Activated naive CD4-positive, alpha-beta T cell treated with anti-CD3 and anti-CD28 coated beads for 36 hours (primary cell): ENCODE measurements around the gene GNG3. TPM values are rescaled to one million over a fixed set of nuclear protein-coding genes. Genes with fewer than 3 reads are reported as not detected.
"Not testable (repeated sequence)": the region's sequence is repeated elsewhere in the genome, so short reads cannot be mapped to it uniquely, and the experiment has no call there.

Experiments used
- CTCF ChIA-PET: fragments of 350-600 bp; sonication (Branson Sonifier 250); formaldehyde crosslinking; loops from one replicate; lab custom pipeline; 2021; ENCODE audit warnings: antibody characterized with exemption; lab: Charles Lee
- DNase-seq: peaks from one replicate; pipeline ENCODE4 v3.0.0-alpha.2; 2020
- H3K27ac Mint-ChIP-seq: one replicate; pipeline ENCODE4 v1.8.0; 2021; ENCODE audit warnings: mild to moderate bottlenecking, mixed read lengths
- H3K27me3 Mint-ChIP-seq: one replicate; pipeline ENCODE4 v1.8.0; 2021; ENCODE audit warnings: low read depth, mixed read lengths
- H3K36me3 Mint-ChIP-seq: one replicate; pipeline ENCODE4 v1.8.0; 2021; ENCODE audit warnings: low read depth, mixed read lengths
- H3K4me1 Mint-ChIP-seq: one replicate; pipeline ENCODE4 v1.8.0; 2021; ENCODE audit warnings: low read depth, mixed read lengths
- H3K4me3 Mint-ChIP-seq: one replicate; pipeline ENCODE4 v1.8.0; 2021; ENCODE audit warnings: mild to moderate bottlenecking, moderate library complexity, mixed read lengths
- H3K9me3 Mint-ChIP-seq: one replicate; pipeline ENCODE4 v1.8.0; 2021; ENCODE audit warnings: mixed read lengths
- intact Hi-C: fragments of 100-400 bp; cut with micrococcal nuclease; formaldehyde crosslinking; loops from one replicate; pipeline ENCODE4 v1.15.1; 2023
- total RNA-seq, 2 experiments: library from RNA; stranded (reverse); gene quantifications; one replicate each; pipeline ENCODE4 v1.2.3, GENCODE V29; 2021

The GNG3 gene
- total RNA-seq, 2 experiments from 2014 or later = not detected

DNA sequence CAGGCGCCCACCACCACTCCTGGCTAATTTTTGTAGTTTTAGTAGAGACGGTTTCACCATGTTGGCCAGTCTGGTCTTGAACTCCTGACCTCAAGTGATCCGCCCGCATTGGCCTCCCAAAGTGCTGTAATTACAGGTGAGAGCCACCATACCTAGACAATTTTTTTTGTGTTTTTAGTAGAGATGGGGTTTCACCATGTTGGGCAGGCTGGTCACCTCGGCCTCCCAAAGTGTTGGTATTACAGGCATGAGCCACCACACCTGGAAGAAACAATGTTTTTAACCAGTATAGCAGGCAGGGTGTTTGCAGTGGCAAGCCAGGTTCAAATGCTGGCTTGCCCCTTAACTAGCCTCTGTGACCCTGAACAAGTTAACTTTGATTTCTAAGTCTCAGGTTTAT, 42.5 kb downstream of the GNG3 start:
- CTCF ChIA-PET, H3K36me3 Mint-ChIP-seq, H3K9me3 Mint-ChIP-seq, H3K27me3 Mint-ChIP-seq, DNase-seq, H3K4me3 Mint-ChIP-seq, intact Hi-C loops, H3K27ac Mint-ChIP-seq: not testable (repeated sequence)
- H3K4me1 Mint-ChIP-seq = peaks cover 40% of the 10 kb centered on the region

DNA sequence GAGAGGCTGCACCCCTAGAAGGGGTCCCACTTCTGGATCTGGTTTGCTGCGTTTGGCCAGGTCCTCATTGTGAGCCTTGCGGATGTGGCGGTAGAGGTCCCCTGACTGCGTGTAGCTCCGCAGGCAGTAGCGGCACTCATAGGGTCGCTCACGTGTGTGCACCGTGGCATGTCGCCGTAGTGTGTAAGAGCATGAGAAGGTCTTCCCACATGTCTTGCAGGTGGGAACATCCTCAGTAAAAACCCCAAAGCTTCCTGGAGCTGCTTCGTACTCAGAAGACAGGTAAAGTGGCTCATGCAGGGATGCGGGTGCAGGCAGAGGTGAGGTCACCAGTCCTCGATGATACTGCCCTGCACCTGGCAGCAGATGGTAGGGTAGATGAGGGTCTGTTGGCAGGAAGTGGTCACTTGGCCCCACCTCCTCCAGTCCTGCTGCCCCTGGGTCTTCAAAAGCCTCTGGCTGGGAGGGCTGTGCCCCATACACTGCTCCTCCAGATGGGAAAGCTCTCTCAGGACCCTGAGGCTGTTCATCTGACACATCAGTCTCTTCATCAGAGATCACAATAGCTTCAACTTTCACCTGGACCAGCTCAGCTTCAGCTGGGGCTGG, 44.8 kb downstream of the GNG3 start:
- Mint-ChIP-seq H3K9me3 (no peaks in the 10 kb centered on the region), H3K27ac (no peak overlapping the region), H3K27me3 (no peaks in the 10 kb centered on the region), H3K4me1 (peaks cover 40% of the 10 kb centered on the region), H3K36me3 (peaks cover 2% of the 10 kb centered on the region), H3K4me3 (peak overlapping the region; percentile 21)
- DNase-seq = no peak
- CTCF ChIA-PET = interaction anchor here (1.9 to 3.6 kb wide), 2 partner anchors 18 to 34 kb away, joined by 16 to 18 read pairs; partner anchors contain the start of genes TAF6L and TMEM179B
- intact Hi-C loops = no loop called here

GRCh38 chr11:62752994-62753735, 45.7 kb downstream of the GNG3 start:
- Mint-ChIP-seq H3K4me1 (peaks cover 38% of the 10 kb centered on the region), H3K27ac (peak overlapping the region; percentile 96), H3K36me3 (peaks cover 2% of the 10 kb centered on the region), H3K27me3 (no peaks in the 10 kb centered on the region), H3K4me3 (peak overlapping the region; percentile 98), H3K9me3 (no peaks in the 10 kb centered on the region)
- CTCF ChIA-PET = interaction anchor here (1.0 to 3.6 kb wide), 6 partner anchors 9 to 59 kb away, joined by 3 to 18 read pairs (median 6); partner anchors contain the start of genes HNRNPUL2, TAF6L and TMEM179B
- no peak for DNase-seq
- intact Hi-C loops = loop anchor here (1.0 kb wide), 1 partner anchor 8 kb away; the partner anchor contains the start of gene POLR2G

GRCh38 chr11:62753736-62754603, 46.5 kb downstream of the GNG3 start, which contains the start of gene ZBTB3:
Gene ZBTB3, minus strand, starts transcription at chr11:62754160. Its CDS starts 496 bp downstream, at chr11:62753664.
- H3K27me3 Mint-ChIP-seq = no peaks in the 10 kb centered on the region
- peak within 1 kb of the TSS; percentile 96 for H3K27ac Mint-ChIP-seq
- no peaks in the 10 kb centered on the region for H3K9me3 Mint-ChIP-seq
- DNase-seq = peak; percentile 99
- peaks cover 2% of the 10 kb centered on the region for H3K36me3 Mint-ChIP-seq
- H3K4me1 Mint-ChIP-seq = peaks cover 34% of the 10 kb centered on the region
- H3K4me3 Mint-ChIP-seq = peak within 1 kb of the TSS; percentile 98
- CTCF ChIA-PET = interaction anchor here (0.5 to 3.6 kb wide), 10 partner anchors 8 to 280 kb away, joined by 3 to 18 read pairs (median 4); partner anchors contain the start of genes HNRNPUL2, TAF6L, TMEM179B and TUT1
- intact Hi-C loops = loop anchor here (1.0 kb wide), 5 partner anchors 7 to 45 kb away; partner anchors contain the start of genes HNRNPUL2, POLR2G and TAF6L

DNA sequence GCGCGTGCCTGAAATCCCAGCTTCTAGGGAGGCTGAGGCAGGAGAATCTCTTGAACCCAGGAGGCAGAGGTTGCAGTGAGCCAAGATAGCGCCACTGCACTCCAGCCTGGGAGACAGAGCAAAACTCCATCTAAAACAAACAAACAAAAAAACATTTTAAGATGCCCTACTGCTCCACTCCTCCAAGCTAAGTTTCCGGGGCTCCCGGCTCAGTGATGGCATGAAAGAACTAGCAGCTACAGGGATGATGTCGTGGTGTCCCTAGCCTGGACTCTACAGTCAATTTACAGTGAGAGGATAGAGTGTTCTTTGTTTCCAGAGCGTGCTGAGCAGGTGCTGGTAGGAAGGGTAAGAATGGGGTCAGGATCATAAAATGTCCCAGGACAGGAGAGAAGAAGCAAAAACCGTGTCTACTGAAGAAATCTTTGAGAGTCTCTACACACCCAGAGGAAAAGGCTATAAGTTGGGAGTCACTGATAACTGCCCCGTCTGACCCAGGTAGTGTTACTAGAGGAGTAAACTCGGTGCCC, 47.7 kb downstream of the GNG3 start:
- H3K27me3 Mint-ChIP-seq = no peaks in the 10 kb centered on the region
- no peak for DNase-seq
- intact Hi-C loops = no loop called here
- H3K27ac Mint-ChIP-seq = no peak overlapping the region
- peaks cover 2% of the 10 kb centered on the region for H3K36me3 Mint-ChIP-seq
- H3K4me1 Mint-ChIP-seq = peaks cover 25% of the 10 kb centered on the region
- peak overlapping the region; percentile 98 for H3K4me3 Mint-ChIP-seq
- CTCF ChIA-PET = interaction anchor here (1.2 to 3.6 kb wide), 2 partner anchors 13 to 31 kb away, joined by 4 to 16 read pairs; partner anchors contain the start of gene TMEM179B
- no peaks in the 10 kb centered on the region for H3K9me3 Mint-ChIP-seq

DNA sequence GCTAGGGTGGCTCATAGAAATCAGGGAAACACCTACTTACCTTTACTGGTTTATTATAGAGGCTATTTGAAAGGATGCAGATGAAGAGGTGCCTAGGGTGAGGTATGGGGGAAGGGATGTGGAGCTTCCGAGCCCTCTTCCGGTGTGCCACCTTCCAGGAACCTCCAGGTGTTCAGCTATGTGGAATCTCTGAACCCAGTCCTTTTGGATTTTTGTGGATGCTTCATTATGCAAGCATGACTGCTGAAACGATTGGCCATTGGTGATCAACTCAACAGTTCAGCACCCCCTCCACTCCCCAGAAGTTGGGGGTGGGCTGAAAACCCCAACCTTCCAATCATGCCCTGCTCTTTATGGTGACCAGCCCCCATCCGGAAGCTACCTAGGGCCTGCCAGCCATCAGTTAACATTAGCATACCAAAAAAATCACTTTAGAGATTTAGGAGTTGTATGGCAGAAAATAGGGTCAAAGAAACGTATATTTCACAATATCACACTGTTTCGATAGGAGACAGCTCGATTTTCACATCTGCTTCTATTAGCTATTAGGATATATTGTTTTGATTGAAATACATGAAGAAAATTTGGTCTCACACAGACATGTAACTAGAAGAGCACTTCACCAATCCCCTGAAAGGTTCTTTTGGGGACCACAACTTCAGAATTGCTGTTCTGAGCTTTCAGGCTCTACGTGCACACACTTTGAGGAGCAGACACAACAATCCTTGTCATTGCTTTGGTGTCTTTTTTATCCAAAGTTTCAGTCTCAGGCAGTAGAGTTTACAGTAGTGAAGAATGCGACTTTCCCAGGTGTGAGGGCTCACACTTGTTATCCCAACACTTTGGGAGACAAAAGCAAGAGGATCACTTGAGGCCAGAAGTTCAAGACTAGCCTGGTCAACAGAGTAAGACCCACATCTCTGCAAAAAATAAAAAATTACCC, 50.6 kb downstream of the GNG3 start:
- peaks cover 4% of the 10 kb centered on the region for H3K36me3 Mint-ChIP-seq
- CTCF ChIA-PET = interaction anchor here (1.0 kb wide), 1 partner anchor 12 kb away, joined by 3 read pairs; no protein-coding TSS in a partner anchor
- no peak overlapping the region for H3K4me3 Mint-ChIP-seq
- DNase-seq = no peak
- H3K27me3 Mint-ChIP-seq = no peaks in the 10 kb centered on the region
- peaks cover 26% of the 10 kb centered on the region for H3K4me1 Mint-ChIP-seq
- H3K9me3 Mint-ChIP-seq = no peaks in the 10 kb centered on the region
- no peak overlapping the region for H3K27ac Mint-ChIP-seq
- intact Hi-C loops = no loop called here

Other genes starting within 250 kb of the GNG3 start
- 1 to 10 TPM; 9.2 to 9.4 TPM for gene AHNAK, start 160.9 kb upstream of the GNG3 start, total RNA-seq
- gene EEF1G, start 133.8 kb upstream of the GNG3 start, total RNA-seq = 1,000 to 10,000 TPM; 2,282 to 2,440 TPM
- 10 to 100 TPM; 38.2 to 42.0 TPM for gene TUT1, start 116.2 kb upstream of the GNG3 start, total RNA-seq
- gene MTA2, start 105.8 kb upstream of the GNG3 start, total RNA-seq = 100 to 1,000 TPM; 191 to 197 TPM
- 10 to 100 TPM; 81.8 to 97.1 TPM for gene EML3, start 94.9 kb upstream of the GNG3 start, total RNA-seq
- 1 to 10 TPM in 1 of 2 experiments, under 1 TPM in 1; 0.52 to 1.0 TPM for gene ROM1, start 94.4 kb upstream of the GNG3 start, total RNA-seq
- gene B3GAT3, start 85.7 kb upstream of the GNG3 start, total RNA-seq = 10 to 100 TPM; 43.1 to 45.7 TPM
- 100 to 1,000 TPM; 221 to 230 TPM for gene GANAB, start 61.1 kb upstream of the GNG3 start, total RNA-seq
- 10 to 100 TPM; 12.5 to 12.8 TPM for gene INTS5, start 54.4 kb upstream of the GNG3 start, total RNA-seq
- gene C11orf98, start 42.5 kb upstream of the GNG3 start, total RNA-seq = 10 to 100 TPM; 73.5 to 76.5 TPM
- 10 to 100 TPM; 35.2 to 44.0 TPM for gene CSKMT, start 42.4 kb upstream of the GNG3 start, total RNA-seq
- gene UQCC3, start 36.0 kb upstream of the GNG3 start, total RNA-seq = 1 to 10 TPM; 6.0 to 6.4 TPM
- gene LBHD1, start 35.4 kb upstream of the GNG3 start, total RNA-seq = 1 to 10 TPM; 4.4 to 6.1 TPM
- 100 to 1,000 TPM; 121 to 124 TPM for gene UBXN1, start 28.6 kb upstream of the GNG3 start, total RNA-seq
- gene LRRN4CL, start 18.1 kb upstream of the GNG3 start, total RNA-seq = under 1 TPM in 1 of 2 experiments, not detected in 1; 0.10 TPM
- gene BSCL2, start 252 bp upstream of the GNG3 start, total RNA-seq = 10 to 100 TPM; 13.8 to 17.3 TPM
- 10 to 100 TPM; 58.6 to 61.5 TPM for gene HNRNPUL2, start 19.8 kb downstream of the GNG3 start, total RNA-seq
- 10 to 100 TPM; 46.6 to 49.5 TPM for gene TTC9C, start 20.8 kb downstream of the GNG3 start, total RNA-seq
- gene ZBTB3, start 46.5 kb downstream of the GNG3 start, total RNA-seq = 10 to 100 TPM; 12.1 to 13.5 TPM
- gene POLR2G, start 53.9 kb downstream of the GNG3 start, total RNA-seq = 100 to 1,000 TPM; 131 to 135 TPM
- gene TAF6L, start 63.7 kb downstream of the GNG3 start, total RNA-seq = 10 to 100 TPM in 1 of 2 experiments, 1 to 10 TPM in 1; 8.9 to 10.5 TPM
- 10 to 100 TPM; 13.9 to 15.2 TPM for gene TMEM179B, start 79.7 kb downstream of the GNG3 start, total RNA-seq
- 1 to 10 TPM; 7.0 to 7.7 TPM for gene TMEM223, start 84.3 kb downstream of the GNG3 start, total RNA-seq
- gene NXF1, start 97.8 kb downstream of the GNG3 start, total RNA-seq = 10 to 100 TPM; 44.6 to 46.0 TPM
- gene STX5, start 124.4 kb downstream of the GNG3 start, total RNA-seq = 10 to 100 TPM; 22.7 to 23.0 TPM
- not detected for gene TEX54, start 125.2 kb downstream of the GNG3 start, total RNA-seq
- gene WDR74, start 131.9 kb downstream of the GNG3 start, total RNA-seq = 10 to 100 TPM; 74.4 to 78.7 TPM
- gene SLC3A2, start 173.2 kb downstream of the GNG3 start, total RNA-seq = 100 to 1,000 TPM; 419 to 472 TPM
- gene CHRM1, start 213.7 kb downstream of the GNG3 start, total RNA-seq = not detected